Keratinocyte (primary cell): ENCODE results near the gene LOC128125822.

Experiments
- CTCF ChIP-seq, 3 experiments: IDR thresholded peaks in 1 of 3; conservative IDR thresholded peaks in 1 of 3; optimal IDR thresholded peaks in 1 of 3; 2 replicates in 2 of 3; 3 replicates in 1 of 3; pipeline versions ENCODE3 to v1.5.1; 2011; ENCODE audit warnings: low read length in 3 of 3, mild to moderate bottlenecking in 3 of 3, moderate library complexity in 2 of 3, control low read depth in 1 of 3, inconsistent platforms in 1 of 3; ENCODE audit not compliant: insufficient read depth in 2 of 3; ENCODE audit errors: extremely low read depth in 1 of 3
- EZH2 ChIP-seq: IDR thresholded peaks from one replicate; pipeline ENCODE4 v1.6.1; 2012; ENCODE audit warnings: inconsistent platforms, mild to moderate bottlenecking, low read length, moderate library complexity

GRCh38 chr6:63610944-63611343 lies 38.7 kb downstream of the LOC128125822 start:
- no peak for TF ChIP-seq CTCF (optimal IDR thresholded peaks at IDR 0.05 in 1 of 3, IDR thresholded peaks at IDR 0.05 in 1 of 3, conservative IDR thresholded peaks at IDR 0.05 in 1 of 3; ENCODE audit: extremely low read depth in 1 of 3, insufficient read depth in 2 of 3, low read length in 3 of 3)
- TF ChIP-seq EZH2 = no peak
